DOHH2 (cell line): ENCODE data around the gene ABHD17C.

Experiments used
- CTCF ChIP-seq: fragments of 200-600 bp; sonication (generic); IDR thresholded peaks from one replicate; pipeline ENCODE4 v1.5.1; 2014; ENCODE audit warnings: antibody characterized with exemption, mild to moderate bottlenecking, low read depth, low read length; ENCODE audit not compliant: poor library complexity, severe bottlenecking
- EZH2phosphoT487 ChIP-seq: fragments of 200-600 bp; sonication (generic); IDR thresholded peaks from 2 replicates; pipeline ENCODE4 v1.6.1; 2017; ENCODE audit warnings: borderline replicate concordance, mild to moderate bottlenecking, antibody characterized with exemption, low read length, moderate library complexity, mixed read lengths

GRCh38 chr15:80684697-80685096, 10.4 kb upstream of the ABHD17C start:
- no peak for TF ChIP-seq CTCF
- no peak for TF ChIP-seq EZH2phosphoT487
